ENCODE measurements around the gene IL2RA. TPM values are rescaled to one million over a fixed set of nuclear protein-coding genes. Genes with fewer than 3 reads are reported as not detected.

The IL2RA gene
- total RNA-seq, 1 donor from 2014 or later, result not detected

DNA sequence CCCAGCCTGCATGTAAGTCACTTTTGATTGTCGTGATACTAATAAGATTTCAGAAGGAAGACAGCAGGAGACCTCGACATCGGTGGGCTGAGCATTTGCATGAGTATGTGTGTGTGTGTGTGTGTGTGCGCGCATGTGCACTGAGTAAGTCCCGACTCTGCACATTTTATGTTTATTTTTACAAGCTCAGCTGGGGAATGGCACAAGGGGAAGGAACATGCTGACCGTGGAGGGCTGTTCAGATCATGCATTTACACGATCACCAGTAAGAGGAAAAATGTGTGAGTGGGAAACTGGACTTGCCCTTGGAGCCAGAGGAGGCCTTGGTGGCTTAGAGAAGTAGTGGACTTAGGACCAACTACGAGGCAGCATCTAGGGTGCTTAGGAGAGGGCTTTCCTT is 41.3 kb downstream of the IL2RA start:
- H3K4me3 ChIP-seq (ENCODE audit: low read depth, low read length), result no peak overlapping the region
- no peak for TF ChIP-seq CTCF (conservative IDR thresholded peaks at IDR 0.05; ENCODE audit: low read depth, low read length)
- DNase-seq (ENCODE audit: low read depth), result no peak

- DNase-seq (ENCODE audit: low read depth), result no peak
- no peak overlapping the region for H3K4me3 ChIP-seq (ENCODE audit: low read depth, low read length)
- no peak for TF ChIP-seq CTCF (conservative IDR thresholded peaks at IDR 0.05; ENCODE audit: low read depth, low read length)
These were observed 42.4 kb downstream of the IL2RA start for GRCh38 chr10:6019796-6020195.

DNA sequence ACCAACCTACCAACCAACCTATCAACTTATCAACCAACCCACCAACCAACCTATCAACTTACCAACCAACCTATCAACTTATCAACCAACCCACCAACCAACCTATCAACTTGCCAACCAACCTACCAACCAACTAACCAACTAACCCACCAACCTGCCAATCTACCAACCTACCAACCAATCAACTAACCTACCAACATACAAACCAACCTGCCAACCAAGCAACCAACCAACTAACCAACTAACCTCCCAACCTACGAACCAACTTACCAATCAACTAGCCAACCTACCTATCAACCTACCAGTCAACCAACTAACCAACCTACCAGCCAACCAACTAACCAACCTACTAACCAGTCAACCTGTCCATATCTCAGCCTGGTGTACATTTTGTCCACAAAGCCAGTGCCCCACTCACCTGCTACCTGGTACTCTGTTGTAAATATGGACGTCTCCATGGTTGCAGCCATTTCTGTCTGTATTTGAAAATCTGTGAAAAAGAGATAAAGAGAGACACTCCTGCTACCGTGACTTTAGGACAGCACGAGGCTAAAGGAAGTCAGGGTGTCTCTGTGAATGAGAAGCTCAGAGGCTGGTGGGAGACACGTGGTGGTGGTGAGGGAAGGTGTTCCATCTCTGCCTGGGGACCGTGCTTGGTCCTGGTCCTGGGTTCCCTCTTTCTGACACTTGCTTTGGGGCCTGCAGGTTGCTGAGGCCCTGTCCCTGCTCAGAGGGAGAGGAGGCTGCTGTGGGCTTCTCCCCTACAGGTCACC is 43.0 kb downstream of the IL2RA start:
- no peak overlapping the region for H3K4me3 ChIP-seq (ENCODE audit: low read depth, low read length)
- no peak for TF ChIP-seq CTCF (conservative IDR thresholded peaks at IDR 0.05; ENCODE audit: low read depth, low read length)
- no peak for DNase-seq (ENCODE audit: low read depth)

DNA sequence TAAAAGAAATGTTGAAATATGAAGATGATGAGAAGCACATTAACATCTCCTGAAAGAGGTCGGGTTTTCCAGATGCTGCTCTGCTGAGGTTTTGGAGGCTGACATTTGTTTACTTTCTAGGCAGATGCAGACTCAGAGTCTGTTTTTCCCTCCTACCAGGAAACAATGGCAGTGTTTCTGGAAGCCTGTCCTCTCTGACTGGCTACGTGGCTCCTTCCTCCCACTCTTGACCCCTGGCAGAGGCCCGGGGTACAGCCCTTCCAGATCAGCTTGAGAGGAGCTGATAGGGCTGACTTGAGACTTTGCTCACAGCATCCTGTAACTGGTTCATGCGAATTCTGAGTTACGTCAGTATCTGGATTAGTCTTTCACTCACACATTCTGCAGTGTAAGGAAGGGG is 43.7 kb downstream of the IL2RA start:
- no peak for TF ChIP-seq CTCF (conservative IDR thresholded peaks at IDR 0.05; ENCODE audit: low read depth, low read length)
- DNase-seq (ENCODE audit: low read depth), result no peak
- no peak overlapping the region for H3K4me3 ChIP-seq (ENCODE audit: low read depth, low read length)

DNA sequence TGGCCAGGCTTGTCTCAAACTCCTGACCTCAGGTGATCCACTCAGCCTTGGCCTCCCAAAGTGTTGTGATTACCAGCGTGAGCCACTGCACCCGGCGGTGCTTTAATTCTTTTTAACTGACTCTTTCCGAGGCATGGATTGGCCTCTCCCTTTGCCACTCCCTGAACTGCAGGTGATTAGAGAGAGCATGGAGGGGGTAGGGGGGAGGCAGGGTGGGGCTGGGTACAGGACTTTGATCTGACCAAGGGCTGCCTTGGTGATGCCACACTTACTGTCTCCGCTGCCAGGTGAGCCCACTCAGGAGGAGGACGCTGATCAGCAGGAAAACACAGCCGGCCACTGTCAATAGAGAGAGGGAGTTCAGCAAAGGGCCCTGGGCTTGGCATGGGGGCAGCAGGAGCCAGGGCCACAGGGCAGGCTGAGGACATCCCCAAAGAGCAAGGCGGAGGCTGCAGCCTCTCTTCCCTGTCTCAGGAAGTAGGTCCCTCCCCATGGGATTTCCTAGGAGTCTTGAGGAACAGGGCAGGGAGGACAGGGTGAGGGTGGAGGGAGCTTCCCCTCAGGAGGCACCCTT is 44.3 kb downstream of the IL2RA start:
- no peak overlapping the region for H3K4me3 ChIP-seq (ENCODE audit: low read depth, low read length)
- no peak for TF ChIP-seq CTCF (conservative IDR thresholded peaks at IDR 0.05; ENCODE audit: low read depth, low read length)
- no peak for DNase-seq (ENCODE audit: low read depth)

- no peak overlapping the region for H3K4me3 ChIP-seq (ENCODE audit: low read depth, low read length)
- TF ChIP-seq CTCF (conservative IDR thresholded peaks at IDR 0.05; ENCODE audit: low read depth, low read length), result peak; percentile 79
- no peak for DNase-seq (ENCODE audit: low read depth)
These were observed 47.9 kb downstream of the IL2RA start for GRCh38 chr10:6014241-6014761.

All from epithelial cell of proximal tubule (primary cell).